GM12891 (cell line): ENCODE data around the gene KCNT1.

Experiments
- POLR2A ChIP-seq: IDR thresholded peaks from 2 replicates; pipeline ENCODE4 v1.6.1; 2011; ENCODE audit warnings: low read depth, low read length, control low read depth
- POLR2AphosphoS5 ChIP-seq: IDR thresholded peaks from 2 replicates; pipeline ENCODE4 v1.6.1; 2011; ENCODE audit warnings: low read depth, low read length, control low read depth
- SPI1 ChIP-seq: IDR thresholded peaks from 2 replicates; pipeline ENCODE4 v1.6.1; 2011; ENCODE audit warnings: low read depth, low read length, control low read depth
- TAF1 ChIP-seq: IDR thresholded peaks from 2 replicates; pipeline ENCODE4 v1.6.1; 2011; ENCODE audit warnings: low read depth, low read length, control low read depth

GRCh38 chr9:135719472-135719871 is 17.5 kb downstream of the KCNT1 start:
- TF ChIP-seq POLR2AphosphoS5 = no peak
- no peak for TF ChIP-seq TAF1
- no peak for TF ChIP-seq POLR2A
- no peak for TF ChIP-seq SPI1
